ENCODE data around the gene NEXN. TPM values are rescaled to one million over a fixed set of nuclear protein-coding genes. Genes with fewer than 3 reads are reported as not detected.

The NEXN gene
- total RNA-seq, 1 donor from 2014 or later, result 24.5 TPM

GRCh38 chr1:77951328-77951727 lies 62.9 kb downstream of the NEXN start:
- H3K4me1 ChIP-seq (ENCODE audit: control insufficient read depth in 3 of 3, insufficient read depth in 3 of 3, low read length in 3 of 3), result no peaks in the 10 kb centered on the region
- no peak overlapping the region for H3K27ac ChIP-seq (ENCODE audit: low read depth, low read length)
- no peaks in the 10 kb centered on the region for H3K9me3 ChIP-seq (ENCODE audit: control insufficient read depth in 3 of 3, low read length in 3 of 3)
- no peaks in the 10 kb centered on the region for H3K27me3 ChIP-seq (ENCODE audit: control insufficient read depth in 3 of 3, insufficient read depth in 3 of 3, low read length in 3 of 3)
- no peak overlapping the region for H3K4me3 ChIP-seq (ENCODE audit: low read length in 3 of 3)
- H3K36me3 ChIP-seq (ENCODE audit: control insufficient read depth in 3 of 3, insufficient read depth in 3 of 3, low read length in 3 of 3), result peaks cover 26 to 62% (median 47%) of the 10 kb centered on the region in 3 donors
- H3K9ac ChIP-seq (ENCODE audit: low read depth in 1 of 3, low read length in 3 of 3), result no peak overlapping the region

GRCh38 chr1:77953907-77954306 lies 65.5 kb downstream of the NEXN start:
- Histone ChIP-seq H3K9me3 (ENCODE audit: control insufficient read depth in 3 of 3, low read length in 3 of 3) (no peaks in the 10 kb centered on the region), H3K27ac (ENCODE audit: low read depth, low read length) (no peak overlapping the region), H3K4me1 (ENCODE audit: control insufficient read depth in 3 of 3, insufficient read depth in 3 of 3, low read length in 3 of 3) (no peaks in the 10 kb centered on the region), H3K4me3 (ENCODE audit: low read length in 3 of 3) (no peak overlapping the region), H3K36me3 (ENCODE audit: control insufficient read depth in 3 of 3, insufficient read depth in 3 of 3, low read length in 3 of 3) (peaks cover 29 to 67% (median 61%) of the 10 kb centered on the region in 3 donors), H3K27me3 (ENCODE audit: control insufficient read depth in 3 of 3, insufficient read depth in 3 of 3, low read length in 3 of 3) (no peaks in the 10 kb centered on the region), H3K9ac (ENCODE audit: low read depth in 1 of 3, low read length in 3 of 3) (no peak overlapping the region)

GRCh38 chr1:77954521-77954920 lies 66.1 kb downstream of the NEXN start:
- H3K27me3 ChIP-seq (ENCODE audit: control insufficient read depth in 3 of 3, insufficient read depth in 3 of 3, low read length in 3 of 3), result no peaks in the 10 kb centered on the region
- peaks cover 31 to 73% (median 63%) of the 10 kb centered on the region in 3 donors for H3K36me3 ChIP-seq (ENCODE audit: control insufficient read depth in 3 of 3, insufficient read depth in 3 of 3, low read length in 3 of 3)
- no peaks in the 10 kb centered on the region for H3K4me1 ChIP-seq (ENCODE audit: control insufficient read depth in 3 of 3, insufficient read depth in 3 of 3, low read length in 3 of 3)
- no peak overlapping the region for H3K4me3 ChIP-seq (ENCODE audit: low read length in 3 of 3)
- no peak overlapping the region for H3K9ac ChIP-seq (ENCODE audit: low read depth in 1 of 3, low read length in 3 of 3)
- no peak overlapping the region for H3K27ac ChIP-seq (ENCODE audit: low read depth, low read length)
- H3K9me3 ChIP-seq (ENCODE audit: control insufficient read depth in 3 of 3, low read length in 3 of 3), result no peaks in the 10 kb centered on the region

GRCh38 chr1:77955709-77956108 lies 67.3 kb downstream of the NEXN start:
- no peaks in the 10 kb centered on the region for H3K4me1 ChIP-seq (ENCODE audit: control insufficient read depth in 3 of 3, insufficient read depth in 3 of 3, low read length in 3 of 3)
- H3K9me3 ChIP-seq (ENCODE audit: control insufficient read depth in 3 of 3, low read length in 3 of 3), result no peaks in the 10 kb centered on the region
- H3K36me3 ChIP-seq (ENCODE audit: control insufficient read depth in 3 of 3, insufficient read depth in 3 of 3, low read length in 3 of 3), result peaks cover 37 to 85% (median 72%) of the 10 kb centered on the region in 3 donors
- H3K27me3 ChIP-seq (ENCODE audit: control insufficient read depth in 3 of 3, insufficient read depth in 3 of 3, low read length in 3 of 3), result no peaks in the 10 kb centered on the region
- H3K27ac ChIP-seq (ENCODE audit: low read depth, low read length), result no peak overlapping the region
- no peak overlapping the region for H3K4me3 ChIP-seq (ENCODE audit: low read length in 3 of 3)
- H3K9ac ChIP-seq (ENCODE audit: low read depth in 1 of 3, low read length in 3 of 3), result no peak overlapping the region

- H3K4me1 ChIP-seq (ENCODE audit: control insufficient read depth in 3 of 3, insufficient read depth in 3 of 3, low read length in 3 of 3), result no peaks in the 10 kb centered on the region
- H3K4me3 ChIP-seq (ENCODE audit: low read length in 3 of 3), result no peak overlapping the region
- peaks cover 38 to 87% (median 72%) of the 10 kb centered on the region in 3 donors for H3K36me3 ChIP-seq (ENCODE audit: control insufficient read depth in 3 of 3, insufficient read depth in 3 of 3, low read length in 3 of 3)
- no peak overlapping the region for H3K9ac ChIP-seq (ENCODE audit: low read depth in 1 of 3, low read length in 3 of 3)
- no peak overlapping the region for H3K27ac ChIP-seq (ENCODE audit: low read depth, low read length)
- no peaks in the 10 kb centered on the region for H3K27me3 ChIP-seq (ENCODE audit: control insufficient read depth in 3 of 3, insufficient read depth in 3 of 3, low read length in 3 of 3)
- no peaks in the 10 kb centered on the region for H3K9me3 ChIP-seq (ENCODE audit: control insufficient read depth in 3 of 3, low read length in 3 of 3)
Measured at GRCh38 chr1:77956464-77956863, 68.0 kb downstream of the NEXN start.

GRCh38 chr1:77958391-77958790 lies 70.0 kb downstream of the NEXN start:
- Histone ChIP-seq H3K4me1 (ENCODE audit: control insufficient read depth in 3 of 3, insufficient read depth in 3 of 3, low read length in 3 of 3) (no peaks in the 10 kb centered on the region), H3K36me3 (ENCODE audit: control insufficient read depth in 3 of 3, insufficient read depth in 3 of 3, low read length in 3 of 3) (peaks cover 50 to 94% (median 81%) of the 10 kb centered on the region in 3 donors), H3K9me3 (ENCODE audit: control insufficient read depth in 3 of 3, low read length in 3 of 3) (no peaks in the 10 kb centered on the region), H3K27ac (ENCODE audit: low read depth, low read length) (no peak overlapping the region), H3K27me3 (ENCODE audit: control insufficient read depth in 3 of 3, insufficient read depth in 3 of 3, low read length in 3 of 3) (no peaks in the 10 kb centered on the region), H3K4me3 (ENCODE audit: low read length in 3 of 3) (no peak overlapping the region), H3K9ac (ENCODE audit: low read depth in 1 of 3, low read length in 3 of 3) (no peak overlapping the region)

GRCh38 chr1:77958850-77959249 lies 70.4 kb downstream of the NEXN start:
- no peak overlapping the region for H3K9ac ChIP-seq (ENCODE audit: low read depth in 1 of 3, low read length in 3 of 3)
- H3K27me3 ChIP-seq (ENCODE audit: control insufficient read depth in 3 of 3, insufficient read depth in 3 of 3, low read length in 3 of 3), result no peaks in the 10 kb centered on the region
- H3K27ac ChIP-seq (ENCODE audit: low read depth, low read length), result no peak overlapping the region
- no peaks in the 10 kb centered on the region for H3K9me3 ChIP-seq (ENCODE audit: control insufficient read depth in 3 of 3, low read length in 3 of 3)
- no peak overlapping the region for H3K4me3 ChIP-seq (ENCODE audit: low read length in 3 of 3)
- no peaks in the 10 kb centered on the region for H3K4me1 ChIP-seq (ENCODE audit: control insufficient read depth in 3 of 3, insufficient read depth in 3 of 3, low read length in 3 of 3)
- H3K36me3 ChIP-seq (ENCODE audit: control insufficient read depth in 3 of 3, insufficient read depth in 3 of 3, low read length in 3 of 3), result peaks cover 54 to 96% (median 82%) of the 10 kb centered on the region in 3 donors

GRCh38 chr1:77961392-77961791 lies 73.0 kb downstream of the NEXN start:
- Histone ChIP-seq H3K36me3 (ENCODE audit: control insufficient read depth in 3 of 3, insufficient read depth in 3 of 3, low read length in 3 of 3) (peaks cover 52 to 92% (median 78%) of the 10 kb centered on the region in 3 donors), H3K4me1 (ENCODE audit: control insufficient read depth in 3 of 3, insufficient read depth in 3 of 3, low read length in 3 of 3) (no peaks in the 10 kb centered on the region), H3K4me3 (ENCODE audit: low read length in 3 of 3) (no peak overlapping the region), H3K27ac (ENCODE audit: low read depth, low read length) (no peak overlapping the region), H3K9me3 (ENCODE audit: control insufficient read depth in 3 of 3, low read length in 3 of 3) (no peaks in the 10 kb centered on the region), H3K27me3 (ENCODE audit: control insufficient read depth in 3 of 3, insufficient read depth in 3 of 3, low read length in 3 of 3) (no peaks in the 10 kb centered on the region), H3K9ac (ENCODE audit: low read depth in 1 of 3, low read length in 3 of 3) (no peak overlapping the region)

- H3K36me3 ChIP-seq (ENCODE audit: control insufficient read depth in 3 of 3, insufficient read depth in 3 of 3, low read length in 3 of 3), result peaks cover 36 to 70% (median 68%) of the 10 kb centered on the region in 3 donors
Measured at GRCh38 chr1:77966291-77966690, 77.9 kb downstream of the NEXN start.

GRCh38 chr1:77970192-77970591 lies 81.8 kb downstream of the NEXN start:
- peaks cover 6 to 10% (median 9%) of the 10 kb centered on the region in 3 donors for H3K4me1 ChIP-seq (ENCODE audit: control insufficient read depth in 3 of 3, insufficient read depth in 3 of 3, low read length in 3 of 3)
- H3K27ac ChIP-seq (ENCODE audit: low read depth, low read length), result no peak overlapping the region
- no peaks in the 10 kb centered on the region for H3K9me3 ChIP-seq (ENCODE audit: control insufficient read depth in 3 of 3, low read length in 3 of 3)
- no peak overlapping the region for H3K4me3 ChIP-seq (ENCODE audit: low read length in 3 of 3)
- H3K27me3 ChIP-seq (ENCODE audit: control insufficient read depth in 3 of 3, insufficient read depth in 3 of 3, low read length in 3 of 3), result no peaks in the 10 kb centered on the region
- H3K9ac ChIP-seq (ENCODE audit: low read depth in 1 of 3, low read length in 3 of 3), result no peak overlapping the region
- peaks cover 9 to 35% (median 30%) of the 10 kb centered on the region in 3 donors for H3K36me3 ChIP-seq (ENCODE audit: control insufficient read depth in 3 of 3, insufficient read depth in 3 of 3, low read length in 3 of 3)

More at GRCh38 chr1:77966291-77966690, 77.9 kb downstream of the NEXN start:
- H3K9me3 ChIP-seq (ENCODE audit: control insufficient read depth in 3 of 3, low read length in 3 of 3), result no peaks in the 10 kb centered on the region
- no peaks in the 10 kb centered on the region for H3K4me1 ChIP-seq (ENCODE audit: control insufficient read depth in 3 of 3, insufficient read depth in 3 of 3, low read length in 3 of 3)
- H3K9ac ChIP-seq (ENCODE audit: low read depth in 1 of 3, low read length in 3 of 3), result no peak overlapping the region
- H3K27ac ChIP-seq (ENCODE audit: low read depth, low read length), result no peak overlapping the region
- H3K27me3 ChIP-seq (ENCODE audit: control insufficient read depth in 3 of 3, insufficient read depth in 3 of 3, low read length in 3 of 3), result no peaks in the 10 kb centered on the region
- H3K4me3 ChIP-seq (ENCODE audit: low read length in 3 of 3), result no peak overlapping the region

All from skeletal muscle tissue (tissue), 4 donors.